Endodermal cell (in vitro differentiated cells): Measurements from ENCODE around the gene CHD6. TPM values are rescaled to one million over a fixed set of nuclear protein-coding genes. Genes with fewer than 3 reads are reported as not detected.

Experiments
- DNase-seq: peaks from one replicate; pipeline ENCODE4 v3.0.0-alpha.2; 2017
- H3K27ac ChIP-seq: 2 replicates; pipeline ENCODE4 v1.5.1; 2013; ENCODE audit warnings: mild to moderate bottlenecking, low read depth, low read length, moderate library complexity
- H3K27me3 ChIP-seq: 2 replicates; pipeline ENCODE4 v1.6.1; 2013; ENCODE audit warnings: mild to moderate bottlenecking, low read length, moderate library complexity; ENCODE audit not compliant: insufficient read depth, control insufficient read depth, poor library complexity, severe bottlenecking
- H3K36me3 ChIP-seq: 2 replicates; pipeline ENCODE4 v1.7.0; 2013; ENCODE audit warnings: mild to moderate bottlenecking, low read length, moderate library complexity; ENCODE audit not compliant: control insufficient read depth, insufficient read depth
- H3K4me1 ChIP-seq: one replicate; pipeline ENCODE4 v1.7.0; 2013; ENCODE audit warnings: low read length; ENCODE audit not compliant: control insufficient read depth, insufficient read depth
- H3K4me3 ChIP-seq: 2 replicates; pipeline ENCODE4 v1.5.1; 2013; ENCODE audit warnings: mild to moderate bottlenecking, low read length, moderate library complexity
- H3K9ac ChIP-seq: 2 replicates; pipeline ENCODE4 v1.6.1; 2013; ENCODE audit warnings: mild to moderate bottlenecking, low read length, moderate library complexity; ENCODE audit not compliant: poor library complexity, severe bottlenecking; ENCODE audit errors: extremely low read depth
- H3K9me3 ChIP-seq: 2 replicates; pipeline ENCODE4 v1.6.1; 2013; ENCODE audit warnings: mild to moderate bottlenecking, low read length, moderate library complexity; ENCODE audit not compliant: control insufficient read depth
- H3K27ac Mint-ChIP-seq: 2 replicates; pipeline ENCODE4 v1.8.0; 2020; ENCODE audit warnings: mixed read lengths
- H3K27me3 Mint-ChIP-seq: 2 replicates; pipeline ENCODE4 v1.8.0; 2021; ENCODE audit warnings: mild to moderate bottlenecking, mixed read lengths; ENCODE audit not compliant: insufficient read depth
- H3K36me3 Mint-ChIP-seq: 2 replicates; pipeline ENCODE4 v1.8.0; 2020; ENCODE audit warnings: low read depth, mixed read lengths
- H3K4me1 Mint-ChIP-seq: 2 replicates; pipeline ENCODE4 v1.8.0; 2020; ENCODE audit warnings: mixed read lengths
- H3K4me3 Mint-ChIP-seq: 2 replicates; pipeline ENCODE4 v1.8.0; 2020; ENCODE audit warnings: mild to moderate bottlenecking, moderate library complexity, mixed read lengths
- H3K9me3 Mint-ChIP-seq: 2 replicates; pipeline ENCODE4 v1.8.0; 2020; ENCODE audit warnings: mild to moderate bottlenecking, mixed read lengths
- WGBS, 2 experiments: methylation state at CpG; one replicate each; pipeline versions ENCODE4 v1.1.5 to v1.1.7; 2013; ENCODE audit warnings: missing lambda C conversion rate in 2 of 2, mixed read lengths in 1 of 2; ENCODE audit not compliant: insufficient coverage in 1 of 2, insufficient read length in 1 of 2; 5-methylcytosine and 5-hydroxymethylcytosine counted together
- total RNA-seq, 2 donors: library from RNA; stranded (reverse); fragmentation: NEBNext Ultra II Directional in 1 of 2; extraction: Animal tissue kit (Norgen Biotek cat#: 25700) in 1 of 2; gene quantifications; 2 replicates in 1 of 2; 3 replicates in 1 of 2; pipeline ENCODE4 v1.2.1, GENCODE V29; 2021
- TF ChIP-seq, protein P1 (sequence below): fragments of 200-600 bp; sonication (generic); conservative IDR thresholded peaks from 2 replicates; pipeline ENCODE4 v1.5.0; 2021; ENCODE audit warnings: antibody characterized with exemption, mild to moderate bottlenecking

Gene CHD6
- total RNA-seq, 2 donors from 2014 or later, result 82.5 to 107 TPM

DNA sequence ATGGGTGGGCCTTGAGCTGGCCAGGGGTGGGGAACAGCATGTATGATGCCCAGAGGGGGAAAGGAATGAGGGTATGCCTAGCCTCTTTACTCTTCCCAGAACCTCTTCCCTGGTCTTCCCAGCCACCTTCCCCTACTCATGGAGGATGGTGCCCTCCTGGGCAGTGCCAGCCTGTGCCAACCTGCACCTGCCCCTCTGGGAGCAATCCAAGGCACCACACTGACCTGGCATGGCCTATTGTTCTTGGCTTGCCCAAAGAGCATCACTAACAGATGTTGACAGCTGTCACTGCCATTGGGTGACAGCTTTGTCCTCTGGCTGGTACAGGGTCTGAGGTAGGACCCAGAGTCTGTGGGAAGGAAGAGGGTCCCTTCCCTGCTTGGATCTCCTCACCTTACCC, 264.6 kb downstream of the CHD6 start:
- Histone ChIP-seq H3K36me3 (peaks cover 4% of the 10 kb centered on the region), H3K9me3 (no peaks in the 10 kb centered on the region), H3K27me3 (no peaks in the 10 kb centered on the region), H3K27ac (no peak overlapping the region), H3K4me3 (no peak overlapping the region), H3K4me1 (no peaks in the 10 kb centered on the region), H3K9ac (no peak overlapping the region)
- DNase-seq, result no peak
- TF ChIP-seq, protein P1, sequence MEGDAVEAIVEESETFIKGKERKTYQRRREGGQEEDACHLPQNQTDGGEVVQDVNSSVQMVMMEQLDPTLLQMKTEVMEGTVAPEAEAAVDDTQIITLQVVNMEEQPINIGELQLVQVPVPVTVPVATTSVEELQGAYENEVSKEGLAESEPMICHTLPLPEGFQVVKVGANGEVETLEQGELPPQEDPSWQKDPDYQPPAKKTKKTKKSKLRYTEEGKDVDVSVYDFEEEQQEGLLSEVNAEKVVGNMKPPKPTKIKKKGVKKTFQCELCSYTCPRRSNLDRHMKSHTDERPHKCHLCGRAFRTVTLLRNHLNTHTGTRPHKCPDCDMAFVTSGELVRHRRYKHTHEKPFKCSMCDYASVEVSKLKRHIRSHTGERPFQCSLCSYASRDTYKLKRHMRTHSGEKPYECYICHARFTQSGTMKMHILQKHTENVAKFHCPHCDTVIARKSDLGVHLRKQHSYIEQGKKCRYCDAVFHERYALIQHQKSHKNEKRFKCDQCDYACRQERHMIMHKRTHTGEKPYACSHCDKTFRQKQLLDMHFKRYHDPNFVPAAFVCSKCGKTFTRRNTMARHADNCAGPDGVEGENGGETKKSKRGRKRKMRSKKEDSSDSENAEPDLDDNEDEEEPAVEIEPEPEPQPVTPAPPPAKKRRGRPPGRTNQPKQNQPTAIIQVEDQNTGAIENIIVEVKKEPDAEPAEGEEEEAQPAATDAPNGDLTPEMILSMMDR, result no peak
- no peaks in the 10 kb centered on the region for H3K4me1 Mint-ChIP-seq
- H3K4me3 Mint-ChIP-seq, result no peak overlapping the region
- H3K27me3 Mint-ChIP-seq, result no peaks in the 10 kb centered on the region
- no peaks in the 10 kb centered on the region for H3K9me3 Mint-ChIP-seq
- H3K36me3 Mint-ChIP-seq, result peaks cover 18% of the 10 kb centered on the region
- no peak overlapping the region for H3K27ac Mint-ChIP-seq

DNA sequence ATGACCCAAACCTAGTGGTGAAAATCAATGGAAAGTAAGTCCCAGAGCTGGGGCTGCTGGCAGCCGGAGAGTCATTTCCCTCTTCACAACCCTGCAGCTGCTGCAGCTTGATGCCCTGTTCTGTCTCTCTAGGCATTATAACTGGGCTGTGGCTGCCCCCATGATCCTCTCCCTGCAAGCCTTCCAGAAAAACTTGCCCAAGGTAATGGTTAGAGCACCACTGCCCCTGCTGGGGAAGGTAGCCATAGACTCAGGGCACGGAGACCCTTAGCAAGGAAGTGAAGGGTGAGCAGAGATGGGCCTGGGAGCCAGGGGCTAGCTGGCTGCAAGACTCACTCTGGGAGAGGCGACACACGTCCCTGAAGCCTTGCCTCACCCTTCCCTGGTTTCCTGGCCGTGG, 265.5 kb downstream of the CHD6 start:
- peaks cover 18% of the 10 kb centered on the region for H3K36me3 Mint-ChIP-seq
- no peak overlapping the region for H3K4me3 Mint-ChIP-seq
- no peaks in the 10 kb centered on the region for H3K9me3 Mint-ChIP-seq
- H3K9ac ChIP-seq, result no peak overlapping the region
- DNase-seq, result peak; percentile 65
- H3K4me3 ChIP-seq, result no peak overlapping the region
- no peak overlapping the region for H3K27ac Mint-ChIP-seq
- H3K27ac ChIP-seq, result no peak overlapping the region
- WGBS, 2 experiments, result 83 to 94% methylated on average over 5 of the region's 5 CpGs
- no peaks in the 10 kb centered on the region for H3K27me3 Mint-ChIP-seq
- H3K36me3 ChIP-seq, result peaks cover 4% of the 10 kb centered on the region
- TF ChIP-seq, protein P1, result no peak
- H3K9me3 ChIP-seq, result no peaks in the 10 kb centered on the region
- no peaks in the 10 kb centered on the region for H3K27me3 ChIP-seq
- no peaks in the 10 kb centered on the region for H3K4me1 Mint-ChIP-seq
- H3K4me1 ChIP-seq, result no peaks in the 10 kb centered on the region

DNA sequence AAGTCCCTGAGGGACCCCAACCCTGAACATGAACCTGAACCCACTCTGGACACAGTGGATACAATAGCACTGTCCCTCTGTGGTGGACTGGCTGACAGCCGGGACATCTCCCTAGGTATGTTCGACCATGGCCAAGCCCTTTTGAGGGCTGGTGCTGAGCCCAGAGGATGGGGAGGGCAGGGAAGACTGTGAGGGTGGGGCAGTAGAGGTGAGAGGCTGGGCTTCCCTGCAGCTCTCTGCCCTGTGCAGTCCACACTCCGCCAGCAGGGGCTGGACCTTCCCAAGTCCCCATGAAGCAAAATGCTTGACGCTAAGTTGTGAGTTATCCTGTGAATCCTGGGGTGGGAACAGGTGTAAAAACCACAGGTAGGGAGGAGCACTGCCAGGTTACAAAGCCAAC, 266.1 kb downstream of the CHD6 start:
- no peak overlapping the region for H3K4me3 Mint-ChIP-seq
- H3K4me1 Mint-ChIP-seq, result peaks cover 2% of the 10 kb centered on the region
- Histone ChIP-seq H3K9me3 (no peaks in the 10 kb centered on the region), H3K27ac (no peak overlapping the region), H3K4me1 (no peaks in the 10 kb centered on the region), H3K4me3 (no peak overlapping the region), H3K27me3 (no peaks in the 10 kb centered on the region), H3K36me3 (peaks cover 4% of the 10 kb centered on the region), H3K9ac (no peak overlapping the region)
- H3K27ac Mint-ChIP-seq, result no peak overlapping the region
- H3K36me3 Mint-ChIP-seq, result peaks cover 18% of the 10 kb centered on the region
- TF ChIP-seq, protein P1, result peak; percentile 59
- 71 to 78% methylated on average over 2 to 4 of the region's 4 CpGs for WGBS, 2 experiments
- no peaks in the 10 kb centered on the region for H3K27me3 Mint-ChIP-seq
- no peaks in the 10 kb centered on the region for H3K9me3 Mint-ChIP-seq
- peak; percentile 72 for DNase-seq
